ENCODE results near the gene COG4.

COG4 gene

DNA sequence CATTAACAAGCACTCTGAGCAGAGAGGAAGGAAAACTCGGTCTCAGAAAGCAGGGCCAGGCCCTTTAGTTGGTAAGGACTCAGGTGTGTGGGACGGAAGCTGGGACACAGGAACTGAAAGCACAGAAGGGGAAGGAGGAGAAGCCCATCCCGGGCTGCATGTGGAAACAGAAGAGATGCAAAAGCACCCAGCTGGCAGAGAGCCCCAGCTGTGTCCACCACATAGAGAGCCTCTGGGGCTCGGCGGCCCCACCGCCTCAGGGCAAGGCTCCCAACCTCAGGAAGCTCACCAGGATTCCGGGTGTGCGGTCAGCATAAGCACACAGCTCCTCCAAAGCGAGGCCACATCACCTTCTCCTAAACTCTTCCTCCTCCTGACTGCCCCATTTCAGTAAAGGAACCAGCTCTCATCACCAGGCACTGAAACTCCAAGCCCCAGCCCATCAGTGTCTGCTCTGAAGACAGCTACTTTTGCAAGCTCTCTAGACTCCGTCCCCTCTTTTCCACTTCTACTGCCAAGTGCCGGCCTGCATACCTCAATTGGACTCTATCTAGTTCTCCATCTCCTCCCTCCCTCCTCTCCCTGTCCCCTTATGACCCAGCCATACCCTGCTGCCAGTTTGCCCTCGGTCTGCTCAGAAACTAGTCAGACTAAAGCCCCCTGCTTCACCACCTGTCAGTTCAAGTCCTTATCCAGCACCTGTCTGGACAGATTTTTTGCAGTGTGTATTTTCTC lies 90.5 kb downstream of the COG4 start:
- peak; percentile 39 for DNase-seq (ENCODE audit: low read depth)

DNA sequence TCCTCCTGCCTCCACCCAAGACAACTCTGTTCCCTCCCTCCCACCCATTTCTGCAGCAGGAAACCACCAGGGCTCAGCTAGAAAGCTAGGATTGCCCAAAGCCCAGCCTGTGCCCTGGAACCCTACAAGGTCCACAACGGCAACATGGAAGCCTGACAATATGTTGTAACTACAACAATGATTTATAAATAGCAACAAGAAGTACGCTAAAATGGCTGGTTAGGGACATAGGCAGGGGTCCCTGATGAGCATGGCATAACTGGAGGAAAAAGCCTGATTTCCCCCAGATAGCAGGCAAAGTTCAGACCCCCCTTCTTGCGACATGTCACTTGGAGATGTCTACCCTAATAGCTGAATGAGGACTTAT lies 91.0 kb downstream of the COG4 start:
- no peak for DNase-seq (ENCODE audit: low read depth)

DNA sequence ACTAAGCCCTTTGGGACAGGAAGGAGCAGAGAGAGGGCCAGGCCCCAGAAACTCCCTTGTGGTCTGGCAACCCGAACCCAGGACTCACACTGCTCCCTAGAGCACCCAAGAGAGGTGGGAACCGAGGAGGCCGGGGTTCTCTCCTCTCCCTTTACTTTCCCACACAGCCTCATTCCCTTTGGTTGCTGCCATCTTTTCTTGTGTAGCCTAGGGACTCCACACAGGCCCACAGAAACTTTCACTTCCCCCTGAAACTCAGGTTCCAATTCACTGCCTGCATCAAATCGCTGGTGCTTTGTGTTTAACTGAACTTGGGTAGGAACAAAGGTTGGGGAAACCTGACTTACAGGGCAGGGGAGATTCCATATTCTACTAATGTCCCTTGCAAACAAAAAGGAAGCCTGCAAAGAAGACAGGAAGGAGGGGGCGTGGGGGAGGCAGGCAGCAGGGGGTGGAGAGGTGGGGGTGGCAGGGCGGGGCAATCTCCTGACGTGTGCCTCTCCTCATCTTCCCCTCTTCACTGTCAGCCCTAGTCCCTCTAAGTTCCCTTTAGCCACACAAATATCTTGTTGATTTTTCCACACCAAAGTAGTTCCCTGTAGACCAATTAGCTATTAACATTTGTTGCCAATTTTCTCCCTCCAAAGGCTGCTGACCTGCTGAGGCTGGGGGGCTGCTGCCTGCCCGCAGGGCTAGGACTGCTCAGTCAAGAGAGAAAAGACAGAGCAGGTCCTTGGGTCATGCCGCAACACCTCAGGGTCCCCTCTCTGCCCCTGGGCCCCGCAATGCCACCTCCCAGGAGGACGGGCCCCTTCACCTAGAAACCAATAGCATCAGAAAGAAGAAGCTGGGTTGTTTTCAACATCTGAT lies 92.5 kb downstream of the COG4 start:
- peak; percentile 40 for DNase-seq (ENCODE audit: low read depth)

Data from iris pigment epithelial cell (primary cell).